Ascending aorta (tissue), 2 donors: Measurements from ENCODE around the gene CLOCK. TPM values are rescaled to one million over a fixed set of nuclear protein-coding genes. Genes with fewer than 3 reads are reported as not detected.

Experiments
- DNase-seq, 2 donors: peaks; one replicate each; pipeline ENCODE4 v3.0.0-alpha.2; 2019; ENCODE audit warnings: low spot score in 2 of 2
- H3K27ac ChIP-seq, 2 donors: fragments of 200-600 bp; sonication (generic); one replicate each; pipeline ENCODE4 v1.5.1; 2016 to 2017; ENCODE audit warnings: mild to moderate bottlenecking in 1 of 2
- H3K27me3 ChIP-seq: fragments of 200-600 bp; sonication (generic); one replicate; pipeline ENCODE4 v1.5.1; 2017
- H3K36me3 ChIP-seq, 2 donors: fragments of 200-600 bp; sonication (generic); one replicate each; pipeline ENCODE4 v1.5.1; 2016
- H3K4me1 ChIP-seq, 2 donors: fragments of 200-600 bp; sonication (generic); one replicate each; pipeline ENCODE4 v1.5.1; 2016 to 2017; ENCODE audit warnings: mild to moderate bottlenecking in 1 of 2
- H3K4me3 ChIP-seq, 2 donors: fragments of 200-600 bp; sonication (generic); one replicate each; pipeline ENCODE4 v1.5.1; 2016 to 2017; ENCODE audit warnings: mild to moderate bottlenecking in 1 of 2
- H3K9me3 ChIP-seq, 2 donors: fragments of 200-600 bp; sonication (generic); one replicate each; pipeline ENCODE4 v1.5.1; 2016
- intact Hi-C: fragments of 100-400 bp; cut with DNase I; formaldehyde crosslinking; loops from one replicate; pipeline ENCODE4 v1.15.1; 2023
- total RNA-seq: library from RNA; depleted of rRNA; stranded (reverse); fragments of >200 nt; gene quantifications from one replicate; pipeline ENCODE4 v1.1.0, GENCODE V29; 2016
- TF ChIP-seq, protein P1 (sequence below), 3 experiments: fragments of 200-600 bp in 2 of 3; fragments of 450-650 bp in 1 of 3; sonication (generic) in 2 of 3; IDR thresholded peaks; one replicate each; pipeline ENCODE4 v1.5.1; 2016 to 2019; ENCODE audit warnings: antibody characterized with exemption in 3 of 3, mild to moderate bottlenecking in 1 of 3, moderate library complexity in 1 of 3

CLOCK gene
- total RNA-seq, 1 donor from 2014 or later: 17.6 TPM

- no peak overlapping the region for H3K4me3 ChIP-seq
- H3K27me3 ChIP-seq: no peaks in the 10 kb centered on the region
- DNase-seq: no peak
- H3K4me1 ChIP-seq: no peaks in the 10 kb centered on the region
- TF ChIP-seq, protein P1, sequence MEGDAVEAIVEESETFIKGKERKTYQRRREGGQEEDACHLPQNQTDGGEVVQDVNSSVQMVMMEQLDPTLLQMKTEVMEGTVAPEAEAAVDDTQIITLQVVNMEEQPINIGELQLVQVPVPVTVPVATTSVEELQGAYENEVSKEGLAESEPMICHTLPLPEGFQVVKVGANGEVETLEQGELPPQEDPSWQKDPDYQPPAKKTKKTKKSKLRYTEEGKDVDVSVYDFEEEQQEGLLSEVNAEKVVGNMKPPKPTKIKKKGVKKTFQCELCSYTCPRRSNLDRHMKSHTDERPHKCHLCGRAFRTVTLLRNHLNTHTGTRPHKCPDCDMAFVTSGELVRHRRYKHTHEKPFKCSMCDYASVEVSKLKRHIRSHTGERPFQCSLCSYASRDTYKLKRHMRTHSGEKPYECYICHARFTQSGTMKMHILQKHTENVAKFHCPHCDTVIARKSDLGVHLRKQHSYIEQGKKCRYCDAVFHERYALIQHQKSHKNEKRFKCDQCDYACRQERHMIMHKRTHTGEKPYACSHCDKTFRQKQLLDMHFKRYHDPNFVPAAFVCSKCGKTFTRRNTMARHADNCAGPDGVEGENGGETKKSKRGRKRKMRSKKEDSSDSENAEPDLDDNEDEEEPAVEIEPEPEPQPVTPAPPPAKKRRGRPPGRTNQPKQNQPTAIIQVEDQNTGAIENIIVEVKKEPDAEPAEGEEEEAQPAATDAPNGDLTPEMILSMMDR (IDR thresholded peaks at IDR 0.05): no peak
- intact Hi-C loops: no loop called here
- peaks cover 0 to 3% of the 10 kb centered on the region in 2 donors for H3K36me3 ChIP-seq
- no peak overlapping the region for H3K27ac ChIP-seq
- no peaks in the 10 kb centered on the region for H3K9me3 ChIP-seq
These were observed 34.6 kb downstream of the CLOCK start for GRCh38 chr4:55512077-55512476.

- H3K36me3 ChIP-seq: peaks cover 0 to 10% of the 10 kb centered on the region in 2 donors
- TF ChIP-seq, protein P1 (IDR thresholded peaks at IDR 0.05): no peak
- H3K4me1 ChIP-seq: no peaks in the 10 kb centered on the region
- H3K4me3 ChIP-seq: no peak overlapping the region
- intact Hi-C loops: no loop called here
- H3K9me3 ChIP-seq: no peaks in the 10 kb centered on the region
- no peak overlapping the region for H3K27ac ChIP-seq
- no peak for DNase-seq
- H3K27me3 ChIP-seq: no peaks in the 10 kb centered on the region
These were observed 36.0 kb downstream of the CLOCK start for GRCh38 chr4:55510685-55511084.

GRCh38 chr4:55509266-55509665 is 37.4 kb downstream of the CLOCK start:
- DNase-seq: no peak
- no peak overlapping the region for H3K4me3 ChIP-seq
- peaks cover 0 to 10% of the 10 kb centered on the region in 2 donors for H3K36me3 ChIP-seq
- TF ChIP-seq, protein P1 (IDR thresholded peaks at IDR 0.05): no peak
- no peaks in the 10 kb centered on the region for H3K27me3 ChIP-seq
- no peaks in the 10 kb centered on the region for H3K9me3 ChIP-seq
- no peaks in the 10 kb centered on the region for H3K4me1 ChIP-seq
- intact Hi-C loops: no loop called here
- no peak overlapping the region for H3K27ac ChIP-seq

GRCh38 chr4:55507612-55508011 is 39.1 kb downstream of the CLOCK start:
- TF ChIP-seq, protein P1 (IDR thresholded peaks at IDR 0.05): no peak
- no peak overlapping the region for H3K27ac ChIP-seq
- DNase-seq: no peak
- H3K9me3 ChIP-seq: no peaks in the 10 kb centered on the region
- peaks cover 0 to 10% of the 10 kb centered on the region in 2 donors for H3K36me3 ChIP-seq
- H3K27me3 ChIP-seq: no peaks in the 10 kb centered on the region
- intact Hi-C loops: no loop called here
- H3K4me3 ChIP-seq: no peak overlapping the region
- no peaks in the 10 kb centered on the region for H3K4me1 ChIP-seq

DNA sequence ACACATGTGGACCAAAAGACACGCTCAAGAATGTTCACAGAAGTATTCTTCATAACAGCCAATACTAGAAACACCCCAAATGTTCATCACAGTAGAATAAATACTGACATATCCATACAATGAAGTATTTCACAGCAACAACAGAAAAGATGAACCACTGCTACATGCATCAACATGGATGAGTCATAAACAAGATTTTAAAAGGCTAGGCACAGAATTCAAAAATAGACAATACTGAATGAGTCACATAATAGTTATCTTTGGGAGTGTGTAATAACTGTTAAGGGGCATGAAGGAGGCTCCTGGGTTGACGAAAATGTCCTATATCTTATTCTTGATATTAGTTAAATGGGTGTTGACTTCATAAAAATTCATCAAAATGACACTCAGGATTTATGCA is 43.5 kb downstream of the CLOCK start:
- Histone ChIP-seq H3K27ac (no peak overlapping the region), H3K9me3 (no peaks in the 10 kb centered on the region), H3K27me3 (no peaks in the 10 kb centered on the region), H3K36me3 (peaks cover 0 to 10% of the 10 kb centered on the region in 2 donors), H3K4me3 (no peak overlapping the region), H3K4me1 (no peaks in the 10 kb centered on the region)
- intact Hi-C loops: no loop called here
- no peak for DNase-seq
- TF ChIP-seq, protein P1 (IDR thresholded peaks at IDR 0.05): no peak

GRCh38 chr4:55500072-55500471 is 46.6 kb downstream of the CLOCK start:
- intact Hi-C loops: no loop called here
- H3K4me3 ChIP-seq: no peak overlapping the region
- H3K27ac ChIP-seq: no peak overlapping the region
- TF ChIP-seq, protein P1 (IDR thresholded peaks at IDR 0.05): no peak
- no peaks in the 10 kb centered on the region for H3K27me3 ChIP-seq
- H3K9me3 ChIP-seq: no peaks in the 10 kb centered on the region
- H3K36me3 ChIP-seq: no peaks in the 10 kb centered on the region
- no peak for DNase-seq
- no peaks in the 10 kb centered on the region for H3K4me1 ChIP-seq
